Neural cell (in vitro differentiated cells): Measurements from ENCODE around the gene CAMK1D.

Source experiments
- CTCF ChIP-seq: fragments of 450-650 bp; IDR thresholded peaks from 2 replicates; pipeline ENCODE4 v1.5.1; 2014; ENCODE audit warnings: antibody characterized with exemption, mild to moderate bottlenecking, moderate library complexity; ENCODE audit not compliant: poor library complexity, severe bottlenecking
- EP300 ChIP-seq: fragments of 450-650 bp; conservative IDR thresholded peaks from 2 replicates; pipeline ENCODE4 v1.6.1; 2014; ENCODE audit warnings: antibody characterized with exemption, mild to moderate bottlenecking, moderate library complexity; ENCODE audit not compliant: poor library complexity, severe bottlenecking
- EZH2 ChIP-seq: fragments of 200-600, 300-800 bp; shearing (Covaris generic), sonication (generic); IDR thresholded peaks from 2 replicates; pipeline ENCODE4 v1.6.1; 2014; ENCODE audit warnings: antibody characterized with exemption, low read length, borderline replicate concordance, mild to moderate bottlenecking; ENCODE audit not compliant: insufficient read depth, poor library complexity, severe bottlenecking
- POLR2AphosphoS5 ChIP-seq: IDR thresholded peaks from 2 replicates; pipeline ENCODE4 v1.6.1; 2012
- REST ChIP-seq: IDR thresholded peaks from 2 replicates; pipeline ENCODE4 v1.6.1; 2012; ENCODE audit warnings: borderline replicate concordance
- SMC3 ChIP-seq: fragments of 450-650 bp; conservative IDR thresholded peaks from 2 replicates; pipeline ENCODE4 v1.6.1; 2014; ENCODE audit warnings: antibody characterized with exemption, mild to moderate bottlenecking, moderate library complexity; ENCODE audit not compliant: poor library complexity

GRCh38 chr10:12459340-12459739 is 110.0 kb downstream of the CAMK1D start:
- TF ChIP-seq CTCF: no peak
- no peak for TF ChIP-seq EP300
- no peak for TF ChIP-seq REST
- TF ChIP-seq SMC3: no peak
- TF ChIP-seq POLR2AphosphoS5: no peak
- TF ChIP-seq EZH2: no peak
